H9 (cell line): ENCODE results near the gene SFMBT2. TPM values are rescaled to one million over a fixed set of nuclear protein-coding genes. Genes with fewer than 3 reads are reported as not detected.

Experiments used
- DNase-seq: peaks from one replicate; pipeline ENCODE4 v3.0.0-alpha.2; 2017
- H2AFZ ChIP-seq: one replicate; pipeline ENCODE4 v1.6.1; 2013; ENCODE audit warnings: mild to moderate bottlenecking, low read length, control low read depth, moderate library complexity
- H2AK5ac ChIP-seq: 2 replicates; pipeline ENCODE4 v1.6.1; 2013; ENCODE audit warnings: low read length, control low read depth, mixed read lengths; ENCODE audit not compliant: insufficient read length
- H2BK120ac ChIP-seq: one replicate; pipeline ENCODE4 v1.6.1; 2013; ENCODE audit warnings: low read depth, mild to moderate bottlenecking, low read length, control low read depth, inconsistent platforms; ENCODE audit not compliant: poor library complexity, severe bottlenecking
- H2BK12ac ChIP-seq: 2 replicates; pipeline ENCODE4 v1.6.1; 2013; ENCODE audit warnings: low read length, control low read depth, mixed read lengths, low read depth; ENCODE audit not compliant: insufficient read length
- H2BK15ac ChIP-seq: 2 replicates; pipeline ENCODE4 v1.6.1; 2013; ENCODE audit warnings: low read depth, low read length, control low read depth
- H2BK20ac ChIP-seq: one replicate; pipeline ENCODE4 v1.6.1; 2013; ENCODE audit warnings: low read depth, mild to moderate bottlenecking, low read length, control low read depth, inconsistent platforms; ENCODE audit not compliant: poor library complexity, severe bottlenecking
- H2BK5ac ChIP-seq: 2 replicates; pipeline ENCODE4 v1.6.1; 2013; ENCODE audit warnings: low read length, control low read depth, mixed read lengths; ENCODE audit not compliant: insufficient read length
- H3K14ac ChIP-seq: 2 replicates; pipeline ENCODE4 v1.6.1; 2013; ENCODE audit warnings: low read length, control low read depth; ENCODE audit not compliant: insufficient read depth
- H3K18ac ChIP-seq: 2 replicates; pipeline ENCODE4 v1.6.1; 2013; ENCODE audit warnings: low read depth, mild to moderate bottlenecking, mixed read lengths, low read length, control low read depth; ENCODE audit not compliant: insufficient read length
- H3K23ac ChIP-seq: 2 replicates; pipeline ENCODE4 v1.6.1; 2013; ENCODE audit warnings: low read length, control low read depth, mixed read lengths, low read depth; ENCODE audit not compliant: insufficient read length
- H3K23me2 ChIP-seq: 2 replicates; pipeline ENCODE4 v1.6.1; 2013; ENCODE audit warnings: low read depth, mild to moderate bottlenecking, mixed read lengths, low read length, control low read depth; ENCODE audit not compliant: insufficient read length, poor library complexity, severe bottlenecking
- H3K27ac ChIP-seq: 2 replicates; pipeline ENCODE4 v1.5.1; 2013; ENCODE audit warnings: low read length, control low read depth, mixed read lengths, low read depth; ENCODE audit not compliant: insufficient read length
- H3K27me3 ChIP-seq: 2 replicates; pipeline ENCODE4 v1.6.1; 2013; ENCODE audit warnings: low read length, control low read depth, inconsistent platforms; ENCODE audit not compliant: insufficient read depth
- H3K4ac ChIP-seq: 2 replicates; pipeline ENCODE4 v1.6.1; 2013; ENCODE audit warnings: low read depth, mild to moderate bottlenecking, control low read depth, inconsistent platforms, low read length, moderate library complexity
- H3K4me1 ChIP-seq: 2 replicates; pipeline ENCODE4 v1.6.1; 2013; ENCODE audit warnings: low read length, control low read depth, inconsistent platforms; ENCODE audit not compliant: insufficient read depth
- H3K4me2 ChIP-seq: 2 replicates; pipeline ENCODE4 v1.6.1; 2013; ENCODE audit warnings: low read length, control low read depth, mixed read lengths; ENCODE audit not compliant: insufficient read length, insufficient read depth
- H3K56ac ChIP-seq: 2 replicates; pipeline ENCODE4 v1.6.1; 2013; ENCODE audit warnings: low read depth, mild to moderate bottlenecking, mixed read lengths, low read length, control low read depth; ENCODE audit not compliant: insufficient read length
- H3K79me1 ChIP-seq: 2 replicates; pipeline ENCODE4 v1.6.1; 2013; ENCODE audit warnings: low read depth, mild to moderate bottlenecking, moderate library complexity, low read length, control low read depth, inconsistent platforms; ENCODE audit not compliant: insufficient read depth, poor library complexity, severe bottlenecking
- H3K79me2 ChIP-seq: 2 replicates; pipeline ENCODE4 v1.6.1; 2013; ENCODE audit warnings: low read length, control low read depth, inconsistent platforms; ENCODE audit not compliant: insufficient read depth
- H3K9ac ChIP-seq: 2 replicates; pipeline ENCODE4 v1.6.1; 2013; ENCODE audit warnings: low read length, control low read depth, mixed read lengths; ENCODE audit not compliant: insufficient read length; ENCODE audit errors: extremely low read depth
- H3K9me3 ChIP-seq: one replicate; pipeline ENCODE4 v1.6.1; 2013; ENCODE audit warnings: low read depth, low read length, inconsistent platforms; ENCODE audit not compliant: control insufficient read depth
- H3T11ph ChIP-seq: one replicate; pipeline ENCODE4 v1.6.1; 2013; ENCODE audit warnings: mild to moderate bottlenecking, low read length, control low read depth, inconsistent platforms
- H4K20me1 ChIP-seq: one replicate; pipeline ENCODE4 v1.6.1; 2013; ENCODE audit not compliant: control insufficient read depth, insufficient read length, insufficient read depth
- H4K5ac ChIP-seq: 2 replicates; pipeline ENCODE4 v1.6.1; 2013; ENCODE audit warnings: low read depth, mild to moderate bottlenecking, mixed read lengths, low read length, control low read depth; ENCODE audit not compliant: insufficient read length
- H4K8ac ChIP-seq: replicated peaks from 2 replicates; pipeline ENCODE4 v1.6.1; 2013; ENCODE audit warnings: low read length, control low read depth, mixed read lengths, low read depth; ENCODE audit not compliant: insufficient read length
- H4K91ac ChIP-seq: 2 replicates; pipeline ENCODE4 v1.6.1; 2013; ENCODE audit warnings: low read depth, mild to moderate bottlenecking, moderate library complexity, mixed read lengths, low read length, control low read depth; ENCODE audit not compliant: insufficient read length
- H3K27ac Mint-ChIP-seq, 3 experiments: 2 replicates in 2 of 3; 3 replicates in 1 of 3; pipeline ENCODE4 v1.8.0; 2020 to 2021; ENCODE audit warnings: mixed read lengths in 3 of 3, mild to moderate bottlenecking in 1 of 3, moderate library complexity in 1 of 3
- H3K27me3 Mint-ChIP-seq: 2 replicates; pipeline ENCODE4 v1.8.0; 2021; ENCODE audit warnings: low read depth, mild to moderate bottlenecking, moderate library complexity, mixed read lengths
- H3K36me3 Mint-ChIP-seq, 3 experiments: 2 replicates in 2 of 3; 3 replicates in 1 of 3; pipeline ENCODE4 v1.8.0; 2020 to 2021; ENCODE audit warnings: low read depth in 3 of 3, mixed read lengths in 3 of 3; ENCODE audit not compliant: insufficient read depth in 1 of 3
- H3K4me1 Mint-ChIP-seq, 2 experiments: 2 replicates each; pipeline ENCODE4 v1.8.0; 2020; ENCODE audit warnings: mixed read lengths in 2 of 2
- H3K4me3 Mint-ChIP-seq, 2 experiments: 2 replicates in 1 of 2; 3 replicates in 1 of 2; pipeline ENCODE4 v1.8.0; 2020 to 2021; ENCODE audit warnings: mild to moderate bottlenecking in 2 of 2, mixed read lengths in 2 of 2, moderate library complexity in 1 of 2
- H3K9me3 Mint-ChIP-seq, 2 experiments: 2 replicates in 1 of 2; 3 replicates in 1 of 2; pipeline ENCODE4 v1.8.0; 2020; ENCODE audit warnings: mild to moderate bottlenecking in 2 of 2, mixed read lengths in 2 of 2, moderate library complexity in 1 of 2
- CTCF ChIP-seq: fragments of 200-600 bp; sonication (generic); conservative IDR thresholded peaks from 3 replicates; pipeline ENCODE4 v1.8.0; 2021; ENCODE audit warnings: antibody characterized with exemption, mild to moderate bottlenecking
- WGBS: extraction: QIAGEN DNeasy Blood & Tissue Kit; methylation state at CpG from one replicate; pipeline ENCODE4 v1.1.7; 2013; ENCODE audit warnings: missing lambda C conversion rate, low lambda C conversion rate, mixed read lengths; ENCODE audit not compliant: insufficient read length; ENCODE audit errors: extremely low coverage; 5-methylcytosine and 5-hydroxymethylcytosine counted together
- total RNA-seq: library from RNA; stranded (reverse); gene quantifications from 2 replicates; pipeline ENCODE4 v1.2.1, GENCODE V29; 2021

The SFMBT2 gene
- total RNA-seq, 1 experiment from 2014 or later: 5.3 TPM

GRCh38 chr10:7251696-7252465, 159.0 kb downstream of the SFMBT2 start:
- H2BK20ac ChIP-seq: no peak overlapping the region
- H3K14ac ChIP-seq: no peak overlapping the region
- no peak overlapping the region for H4K91ac ChIP-seq
- no peak overlapping the region for H3K4ac ChIP-seq
- no peak overlapping the region for H2BK15ac ChIP-seq
- Mint-ChIP-seq H3K4me1 (no peaks in the 10 kb centered on the region), H3K27me3 (no peaks in the 10 kb centered on the region), H3K4me3 (no peak overlapping the region), H3K36me3 (peaks cover 0 to 2% (median 0%) of the 10 kb centered on the region in 3 experiments; a peak in 1 of 7 replicates), H3K27ac (no peak overlapping the region), H3K9me3 (no peaks in the 10 kb centered on the region)
- no CpG with 5 or more reads among the region's 12 CpGs for WGBS
- H3K4me2 ChIP-seq: no peak overlapping the region
- no peak overlapping the region for H2BK12ac ChIP-seq
- H2AK5ac ChIP-seq: no peak overlapping the region
- no peaks in the 10 kb centered on the region for H3K23me2 ChIP-seq
- H3K18ac ChIP-seq: no peak overlapping the region
- no peaks in the 10 kb centered on the region for H3K27me3 ChIP-seq
- no peak overlapping the region for H3K23ac ChIP-seq
- no peak overlapping the region for H3T11ph ChIP-seq
- no peak overlapping the region for H2BK5ac ChIP-seq
- no peak for DNase-seq
- no peaks in the 10 kb centered on the region for H4K20me1 ChIP-seq
- H2AFZ ChIP-seq: no peak overlapping the region
- H3K27ac ChIP-seq: no peak overlapping the region
- H4K8ac ChIP-seq: no peak overlapping the region
- no peak overlapping the region for H3K56ac ChIP-seq
- no peak overlapping the region for H2BK120ac ChIP-seq
- H3K79me2 ChIP-seq: no peaks in the 10 kb centered on the region
- H4K5ac ChIP-seq: no peak overlapping the region
- no peaks in the 10 kb centered on the region for H3K79me1 ChIP-seq
- H3K9ac ChIP-seq: no peak overlapping the region
- no peaks in the 10 kb centered on the region for H3K9me3 ChIP-seq
- no peaks in the 10 kb centered on the region for H3K4me1 ChIP-seq
- TF ChIP-seq CTCF: no peak
